ENCODE measurements around the gene EIF1.

EIF1 gene

DNA sequence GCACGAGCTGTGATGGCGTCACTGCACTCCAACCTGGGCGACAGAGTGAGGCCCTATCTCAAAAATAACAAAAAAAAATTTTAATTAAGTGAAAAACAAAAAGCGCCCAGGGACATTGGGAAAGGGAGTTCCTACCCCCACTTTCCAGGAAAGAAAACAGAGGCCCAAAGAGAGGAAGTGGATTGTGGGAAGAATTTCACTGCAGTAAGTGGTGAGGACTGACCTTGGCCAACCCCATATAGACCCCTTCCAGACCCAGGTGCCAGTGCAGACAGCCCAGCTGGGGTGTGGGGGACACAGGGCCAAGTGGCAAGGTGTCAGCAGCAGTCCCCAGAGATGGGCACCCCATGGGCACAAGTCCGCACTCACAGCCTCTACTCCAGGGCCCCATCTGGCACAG lies 35.3 kb upstream of the EIF1 start:
- TF ChIP-seq, protein P1, sequence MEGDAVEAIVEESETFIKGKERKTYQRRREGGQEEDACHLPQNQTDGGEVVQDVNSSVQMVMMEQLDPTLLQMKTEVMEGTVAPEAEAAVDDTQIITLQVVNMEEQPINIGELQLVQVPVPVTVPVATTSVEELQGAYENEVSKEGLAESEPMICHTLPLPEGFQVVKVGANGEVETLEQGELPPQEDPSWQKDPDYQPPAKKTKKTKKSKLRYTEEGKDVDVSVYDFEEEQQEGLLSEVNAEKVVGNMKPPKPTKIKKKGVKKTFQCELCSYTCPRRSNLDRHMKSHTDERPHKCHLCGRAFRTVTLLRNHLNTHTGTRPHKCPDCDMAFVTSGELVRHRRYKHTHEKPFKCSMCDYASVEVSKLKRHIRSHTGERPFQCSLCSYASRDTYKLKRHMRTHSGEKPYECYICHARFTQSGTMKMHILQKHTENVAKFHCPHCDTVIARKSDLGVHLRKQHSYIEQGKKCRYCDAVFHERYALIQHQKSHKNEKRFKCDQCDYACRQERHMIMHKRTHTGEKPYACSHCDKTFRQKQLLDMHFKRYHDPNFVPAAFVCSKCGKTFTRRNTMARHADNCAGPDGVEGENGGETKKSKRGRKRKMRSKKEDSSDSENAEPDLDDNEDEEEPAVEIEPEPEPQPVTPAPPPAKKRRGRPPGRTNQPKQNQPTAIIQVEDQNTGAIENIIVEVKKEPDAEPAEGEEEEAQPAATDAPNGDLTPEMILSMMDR (IDR thresholded peaks at IDR 0.05; ENCODE audit: control insufficient read depth, extremely low read depth, insufficient read depth), result no peak
- H3K4me3 ChIP-seq (ENCODE audit: low read depth, low read length), result no peak overlapping the region
- no peak for DNase-seq (ENCODE audit: low read depth)

DNA sequence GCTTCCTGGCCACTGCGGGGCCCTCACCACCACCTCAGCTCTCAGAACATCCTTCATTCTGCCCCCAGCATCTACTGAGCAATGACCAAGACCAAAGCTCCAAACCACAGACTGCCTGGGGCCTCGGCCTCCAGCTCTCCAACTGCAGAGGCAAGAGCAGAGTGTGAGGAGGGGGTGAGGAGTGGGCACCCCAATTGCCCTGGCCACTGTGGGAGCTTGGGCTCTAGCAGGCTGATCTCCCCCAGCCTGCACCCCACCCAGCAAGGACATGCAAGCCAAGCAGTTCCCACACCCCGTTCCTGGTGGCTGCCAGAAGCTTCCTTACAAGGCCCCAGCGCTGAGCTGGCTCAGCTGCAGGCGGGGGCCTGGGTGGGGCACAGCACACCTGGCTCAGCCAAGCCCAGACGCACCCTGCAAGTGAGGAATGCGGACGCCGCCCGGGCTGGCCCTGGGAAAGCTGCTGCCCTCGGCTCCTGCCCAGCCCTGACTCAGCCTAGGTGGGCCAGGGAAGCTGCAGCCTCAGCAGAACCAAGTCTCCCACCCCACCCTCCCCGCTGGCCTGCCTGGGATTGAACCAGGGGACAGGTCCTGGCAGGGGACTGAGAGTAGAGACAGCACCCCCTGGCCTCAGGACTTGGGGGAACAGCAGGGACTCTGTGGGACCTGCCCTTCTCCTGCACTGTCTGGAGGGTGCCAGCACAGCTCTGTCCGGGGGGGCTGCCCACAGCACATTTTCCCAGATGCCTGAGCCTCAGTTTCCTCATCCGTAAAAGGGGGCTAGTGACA lies 34.6 kb upstream of the EIF1 start:
- H3K4me3 ChIP-seq (ENCODE audit: low read depth, low read length), result no peak overlapping the region
- no peak for DNase-seq (ENCODE audit: low read depth)
- TF ChIP-seq, protein P1 (IDR thresholded peaks at IDR 0.05; ENCODE audit: control insufficient read depth, extremely low read depth, insufficient read depth), result no peak

DNA sequence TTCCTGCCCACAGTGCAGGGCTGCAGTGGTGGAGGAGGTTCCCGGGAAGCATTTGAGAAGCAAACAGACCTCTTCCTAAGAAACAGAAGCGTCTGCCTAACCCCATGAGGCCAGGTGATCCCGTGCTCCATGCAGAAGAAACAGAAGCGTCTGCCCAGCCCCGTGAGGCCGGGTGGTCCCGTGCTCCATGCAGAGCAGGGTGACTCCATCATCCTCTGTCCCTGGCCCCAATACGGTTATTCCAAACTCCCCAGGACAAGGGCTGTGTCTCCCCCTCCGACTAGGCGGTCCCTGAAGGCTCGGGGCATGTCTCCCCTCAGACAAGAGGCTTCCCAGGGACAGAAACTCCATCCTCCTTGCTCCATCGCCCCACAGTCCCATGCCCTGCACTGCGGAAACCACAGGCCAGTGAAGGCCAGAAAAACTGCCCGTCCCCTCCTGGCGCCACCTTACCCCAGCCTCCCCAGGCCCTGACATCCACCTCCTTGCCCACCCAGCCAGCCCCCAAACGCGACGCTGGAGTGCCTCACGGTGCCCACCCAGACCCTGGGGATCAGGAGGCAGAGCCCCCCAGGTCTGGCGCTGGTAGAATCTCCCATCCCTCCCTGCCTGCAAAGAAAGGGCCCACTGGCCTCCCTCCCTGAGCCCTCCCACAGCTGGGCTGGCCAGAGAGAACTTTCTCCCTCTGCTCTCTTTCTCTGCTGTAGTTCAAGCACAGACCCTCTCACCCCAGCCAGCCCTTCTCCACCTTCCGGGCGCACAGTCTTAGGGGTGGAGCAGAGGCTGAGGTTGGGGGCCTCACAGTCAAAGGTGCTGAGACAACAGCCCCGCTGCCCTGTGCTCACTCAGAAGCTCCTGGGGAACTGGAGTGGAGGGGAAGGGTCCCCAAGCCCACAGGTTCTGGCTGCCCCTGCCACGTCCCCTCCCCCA lies 33.7 kb upstream of the EIF1 start:
- H3K4me3 ChIP-seq (ENCODE audit: low read depth, low read length), result no peak overlapping the region
- DNase-seq (ENCODE audit: low read depth), result no peak
- TF ChIP-seq, protein P1 (IDR thresholded peaks at IDR 0.05; ENCODE audit: control insufficient read depth, extremely low read depth, insufficient read depth), result no peak

DNA sequence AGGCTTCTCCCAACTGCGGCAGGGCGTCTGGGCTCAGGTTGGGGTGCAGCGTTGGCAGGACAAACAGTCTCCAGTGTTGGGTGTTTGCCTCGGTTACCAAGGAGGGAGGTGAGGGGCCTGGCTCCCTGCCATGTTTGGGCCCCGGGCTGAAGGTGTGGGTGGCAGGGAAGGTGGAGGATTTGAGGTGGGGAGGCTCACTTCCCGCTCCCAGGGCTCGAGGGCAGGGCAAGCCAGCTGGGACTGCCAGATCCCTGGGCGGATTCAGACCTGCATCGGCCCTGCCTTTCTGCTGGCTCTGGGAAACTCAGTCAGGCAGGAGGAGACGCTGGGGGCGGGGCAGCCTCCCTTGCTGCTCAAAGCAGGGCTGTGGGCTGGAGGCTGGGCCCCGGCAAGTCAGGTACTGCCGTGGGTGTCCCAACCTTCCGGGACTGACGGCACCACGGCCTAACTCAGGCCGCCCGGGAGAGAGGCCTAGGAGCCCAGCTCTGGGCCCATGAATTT lies 33.0 kb upstream of the EIF1 start:
- H3K4me3 ChIP-seq (ENCODE audit: low read depth, low read length), result no peak overlapping the region
- TF ChIP-seq, protein P1 (IDR thresholded peaks at IDR 0.05; ENCODE audit: control insufficient read depth, extremely low read depth, insufficient read depth), result no peak
- DNase-seq (ENCODE audit: low read depth), result no peak

DNA sequence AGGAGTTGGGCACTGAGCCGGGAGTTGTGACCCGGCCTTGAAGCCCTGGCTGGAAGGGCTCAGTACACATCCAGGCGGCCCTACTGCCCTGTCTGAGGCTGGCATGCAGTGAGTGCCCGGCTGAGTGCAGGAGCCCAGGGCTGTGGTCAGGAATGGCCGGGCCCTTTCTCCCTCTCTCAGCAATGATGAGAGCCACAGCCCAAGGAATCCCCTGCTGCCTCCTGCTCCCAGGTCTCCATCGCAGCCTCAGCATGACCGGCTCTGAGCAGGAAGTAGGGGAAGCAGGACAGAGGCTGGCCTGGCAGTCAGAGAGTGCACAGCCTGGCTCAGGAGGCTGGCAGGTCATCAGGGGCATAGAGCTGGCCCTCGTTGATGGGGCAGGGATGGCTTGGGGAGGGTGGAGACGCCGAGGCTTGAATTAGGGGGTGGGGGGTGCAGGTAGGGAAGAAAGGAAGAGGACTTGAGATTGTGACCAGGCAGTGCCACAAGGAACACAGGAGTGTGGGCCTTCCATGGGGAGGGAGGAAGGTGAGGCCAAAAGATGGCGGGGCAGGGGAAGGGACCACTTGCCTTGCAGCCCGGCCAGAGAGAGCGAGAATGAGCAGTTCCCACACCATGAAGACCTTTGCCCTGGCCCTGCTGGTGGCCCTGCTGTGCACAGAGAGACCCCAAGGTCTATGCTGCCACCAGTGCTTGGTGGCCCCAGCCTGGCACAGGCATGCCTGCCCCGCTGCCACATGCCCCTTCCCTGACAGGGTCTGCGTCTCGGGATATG lies 32.2 kb upstream of the EIF1 start:
- no peak for DNase-seq (ENCODE audit: low read depth)
- TF ChIP-seq, protein P1 (IDR thresholded peaks at IDR 0.05; ENCODE audit: control insufficient read depth, extremely low read depth, insufficient read depth), result no peak

DNA sequence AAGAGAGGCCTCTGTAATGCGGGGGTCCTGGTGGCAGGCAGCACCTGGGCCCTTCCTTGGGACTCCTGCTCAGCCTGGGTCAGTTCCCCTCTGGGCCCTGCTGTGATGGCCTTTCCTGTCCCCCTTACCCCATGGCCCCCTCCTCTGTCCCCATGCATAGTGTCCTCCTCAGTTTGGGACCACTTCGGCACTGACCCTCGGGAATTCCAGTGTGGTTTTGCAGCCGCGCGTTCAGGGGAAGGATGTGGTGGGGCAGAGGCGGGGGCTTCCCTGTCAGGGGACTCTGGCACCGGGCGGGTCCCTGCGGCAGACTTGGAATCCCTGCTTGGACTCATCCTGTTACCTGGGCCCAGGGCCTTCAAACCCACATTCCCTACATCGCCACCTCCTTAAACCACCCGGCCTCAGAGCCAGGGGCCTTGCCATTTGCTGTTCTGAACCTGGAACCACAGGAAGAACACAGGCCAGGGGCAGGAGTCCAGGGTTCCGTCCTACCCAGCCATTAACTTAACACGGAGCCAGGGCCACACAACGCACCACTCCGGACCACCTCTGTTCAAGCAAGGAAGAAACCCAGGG lies 31.4 kb upstream of the EIF1 start:
- no peak overlapping the region for H3K4me3 ChIP-seq (ENCODE audit: low read depth, low read length)
- TF ChIP-seq, protein P1 (IDR thresholded peaks at IDR 0.05; ENCODE audit: control insufficient read depth, extremely low read depth, insufficient read depth), result no peak
- no peak for DNase-seq (ENCODE audit: low read depth)

More for the DNA sequence above, 32.2 kb upstream of the EIF1 start:
- H3K4me3 ChIP-seq (ENCODE audit: low read depth, low read length), result no peak overlapping the region

Data from LNCaP clone FGC (cell line).